ENCODE measurements around the gene ASPG.
A peak's percentile ranks its signal among the peaks of the same experiment; 100 is the strongest.

Gene ASPG

GRCh38 chr14:104135904-104136471 lies 50.5 kb downstream of the ASPG start:
- no peak for DNase-seq (ENCODE audit: low read depth in 3 of 3)

- DNase-seq (ENCODE audit: low read depth in 3 of 3) = no peak
Observed at GRCh38 chr14:104136472-104137296, 51.2 kb downstream of the ASPG start.

GRCh38 chr14:104137297-104138097 lies 52.0 kb downstream of the ASPG start:
- DNase-seq (ENCODE audit: low read depth in 3 of 3) = peak; percentile 23 to 38 (median 26)

- DNase-seq (ENCODE audit: low read depth in 3 of 3) = no peak
Observed at GRCh38 chr14:104138098-104138717, 52.7 kb downstream of the ASPG start, which contains the start of gene KIF26A. KIF26A (plus strand) TSS chr14:104138587; CDS start chr14:104138723, 136 bp downstream.

- no peak for DNase-seq (ENCODE audit: low read depth in 3 of 3)
Observed at GRCh38 chr14:104138718-104139459, 53.4 kb downstream of the ASPG start.

- no peak for DNase-seq (ENCODE audit: low read depth in 3 of 3)
Observed at GRCh38 chr14:104139460-104140212, 54.1 kb downstream of the ASPG start.

GRCh38 chr14:104140213-104140462 lies 54.6 kb downstream of the ASPG start:
- DNase-seq (ENCODE audit: low read depth in 3 of 3) = no peak

- no peak for DNase-seq (ENCODE audit: low read depth in 3 of 3)
Observed at GRCh38 chr14:104140463-104141331, 55.2 kb downstream of the ASPG start.

GRCh38 chr14:104141621-104142091 lies 56.2 kb downstream of the ASPG start:
- DNase-seq (ENCODE audit: low read depth in 3 of 3) = no peak

GRCh38 chr14:104142136-104142945 lies 56.8 kb downstream of the ASPG start:
- DNase-seq (ENCODE audit: low read depth in 3 of 3) = no peak

GRCh38 chr14:104142946-104143470 lies 57.5 kb downstream of the ASPG start:
- DNase-seq (ENCODE audit: low read depth in 3 of 3) = no peak

- no peak for DNase-seq (ENCODE audit: low read depth in 3 of 3)
Observed at GRCh38 chr14:104143521-104144452, 58.3 kb downstream of the ASPG start.

- no peak for DNase-seq (ENCODE audit: low read depth in 3 of 3)
Observed at GRCh38 chr14:104144453-104144790, 58.9 kb downstream of the ASPG start.

- DNase-seq (ENCODE audit: low read depth in 3 of 3) = no peak
Observed at GRCh38 chr14:104144911-104145825, 59.7 kb downstream of the ASPG start.

GRCh38 chr14:104145826-104146601 lies 60.5 kb downstream of the ASPG start:
- no peak for DNase-seq (ENCODE audit: low read depth in 3 of 3)

Measured in stimulated activated CD4-positive, alpha-beta T cell treated with anti-CD3 and anti-CD28 coated beads, TNF-alpha, amount 100 ng/mL, for 4 hours (primary cell).